ENCODE results near the gene EDDM13. TPM values are rescaled to one million over a fixed set of nuclear protein-coding genes. Genes with fewer than 3 reads are reported as not detected.
"Not testable (repeated sequence)": the region's sequence is repeated elsewhere in the genome, so short reads cannot be mapped to it uniquely, and the experiment has no call there.

EDDM13 gene
- total RNA-seq, 1 experiment from 2014 or later = not detected

DNA sequence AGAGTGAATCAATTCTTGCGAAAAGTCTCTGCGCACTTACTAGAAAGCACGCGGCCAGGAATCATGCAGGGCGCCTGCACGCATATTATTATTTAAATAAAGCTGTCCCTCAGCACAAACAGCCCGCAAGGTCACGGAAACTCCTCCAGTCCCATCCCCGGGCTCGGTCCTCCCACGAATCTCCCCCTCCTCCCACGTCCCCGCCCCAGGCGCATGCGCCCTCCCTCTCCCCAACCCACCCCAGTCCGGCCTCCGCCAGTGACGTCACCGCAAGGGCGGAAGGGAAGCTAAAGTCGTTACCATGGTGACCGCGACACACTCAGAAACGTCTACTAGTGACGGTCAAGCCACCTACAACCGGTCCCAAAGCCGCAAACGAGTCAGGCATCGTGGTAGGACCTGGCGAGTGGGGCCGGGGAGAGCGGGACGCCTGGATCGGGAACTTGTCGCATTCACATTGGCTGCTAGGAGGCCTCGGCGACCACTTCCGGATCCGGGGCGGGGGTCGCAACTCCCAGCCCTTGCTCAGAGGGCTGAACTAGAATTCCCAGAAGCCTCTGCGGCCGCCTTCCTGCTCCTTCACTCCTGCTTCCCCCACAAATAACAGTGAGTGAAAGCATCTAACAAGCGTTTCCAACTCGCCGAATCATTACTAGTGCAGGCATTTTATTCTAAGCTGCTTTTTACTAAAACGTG, 42.0 kb downstream of the EDDM13 start, which contains the start of gene ZSCAN5A:
ZSCAN5A (minus strand) TSS at position 459 of the 696 bp plus-strand sequence. CDS start 89,793 bp downstream, outside the sequence.
- in situ Hi-C loops (cut with HindIII; ENCODE audit: low pct_unique_long_range_greater_than_20kb, low sequenced_read_pairs) = no loop called here
- peak; percentile 93 for DNase-seq (ENCODE audit: low read depth, low spot score)

DNA sequence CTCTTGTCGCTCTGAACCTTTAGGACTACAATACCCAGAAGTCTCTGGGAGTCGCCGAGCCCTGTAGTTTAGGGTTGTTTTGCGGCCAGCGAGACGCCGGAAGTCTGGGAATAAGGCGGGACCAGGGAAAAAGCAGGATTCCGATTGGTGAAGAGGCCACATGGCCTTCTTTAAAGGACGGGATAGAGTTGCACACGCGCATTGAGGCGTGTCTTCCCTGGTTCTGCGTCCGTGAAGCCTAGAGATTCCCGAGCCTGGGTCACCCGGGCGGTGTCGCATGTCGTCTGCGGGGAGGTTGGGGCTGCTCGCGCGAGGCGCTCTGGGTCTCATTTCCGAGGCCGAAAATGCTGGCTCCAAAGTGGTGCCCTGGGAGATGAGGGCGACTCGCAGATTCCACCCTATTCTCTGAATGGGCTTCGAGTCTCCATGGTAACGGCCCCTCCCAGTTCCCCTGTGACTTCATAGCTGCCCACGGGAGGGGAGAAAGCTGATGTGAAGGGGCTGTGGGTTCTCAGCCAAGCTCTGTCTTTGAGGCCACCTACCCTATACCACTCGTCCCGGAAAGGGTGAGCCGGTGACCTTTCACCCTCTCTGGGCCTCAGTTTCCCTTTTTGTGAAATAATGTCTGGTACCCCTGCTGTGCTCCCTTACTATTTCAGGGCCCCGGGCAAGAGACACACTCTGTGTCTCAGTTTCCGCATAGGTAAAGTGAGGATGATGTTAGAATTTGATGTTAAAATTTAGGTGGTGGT, 42.7 kb downstream of the EDDM13 start:
- peak; percentile 97 for DNase-seq (ENCODE audit: low read depth, low spot score)
- in situ Hi-C loops (cut with HindIII; ENCODE audit: low pct_unique_long_range_greater_than_20kb, low sequenced_read_pairs) = no loop called here

DNA sequence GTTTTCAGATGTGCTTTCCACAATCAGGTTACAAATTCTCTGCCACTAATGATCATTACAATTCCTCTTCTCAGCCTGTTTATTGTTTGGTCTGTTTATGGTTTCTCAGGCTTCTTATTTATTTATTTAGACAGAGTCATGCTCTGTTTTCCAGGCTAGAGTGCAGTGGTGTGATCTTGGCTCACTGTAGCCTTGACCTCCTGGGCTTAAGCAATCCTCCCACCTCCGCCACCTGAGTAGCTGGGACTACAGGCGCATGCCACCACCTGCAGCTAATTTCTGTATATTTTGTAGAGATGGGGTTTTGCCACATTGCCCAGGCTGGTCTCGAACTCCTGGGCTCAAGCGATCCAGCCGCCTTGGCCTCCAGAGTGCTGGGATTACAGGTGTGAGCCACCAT, 44.2 kb downstream of the EDDM13 start:
- no peak for DNase-seq (ENCODE audit: low read depth, low spot score)
- in situ Hi-C loops (cut with HindIII; ENCODE audit: low pct_unique_long_range_greater_than_20kb, low sequenced_read_pairs) = no loop called here

DNA sequence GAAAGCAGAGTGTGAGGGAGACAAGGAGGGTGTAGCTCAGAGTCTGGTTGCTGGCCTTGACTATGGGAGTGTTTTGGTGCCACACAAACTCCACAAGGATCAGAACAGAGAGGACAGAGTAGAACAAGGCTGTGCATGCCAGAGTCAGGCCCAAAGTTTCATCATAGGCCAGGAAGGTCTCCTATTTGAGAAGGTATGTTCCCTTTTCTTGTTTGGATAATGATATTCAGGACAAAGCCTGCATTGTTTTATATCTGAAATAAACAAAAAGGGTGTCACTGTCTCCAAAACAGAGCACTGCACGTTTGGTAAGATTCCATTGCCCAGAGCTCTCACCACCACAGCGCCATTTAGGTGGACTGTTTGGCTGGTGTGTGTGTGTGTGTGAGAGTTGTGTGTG, 45.2 kb downstream of the EDDM13 start:
- DNase-seq (ENCODE audit: low read depth, low spot score) = no peak
- in situ Hi-C loops (cut with HindIII; ENCODE audit: low pct_unique_long_range_greater_than_20kb, low sequenced_read_pairs) = no loop called here

DNA sequence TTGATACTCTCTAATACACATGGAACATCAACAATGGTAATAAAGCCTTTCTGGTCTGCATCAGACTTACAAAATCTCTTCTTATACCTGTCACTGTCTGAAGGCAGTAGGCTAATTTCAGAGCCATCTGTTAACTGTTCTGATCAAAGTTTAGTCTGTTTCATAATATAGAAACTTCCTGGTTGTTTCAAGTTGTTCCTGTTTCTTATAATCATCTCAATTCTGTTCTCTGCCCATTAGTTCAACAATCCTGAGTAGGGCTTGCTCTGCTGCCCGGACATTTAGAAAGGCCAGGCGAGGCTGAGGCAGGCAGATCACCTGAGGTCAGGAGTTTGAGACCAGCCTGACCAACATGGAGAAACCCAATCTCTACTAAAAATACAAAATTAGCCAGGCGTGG, 47.4 kb downstream of the EDDM13 start:
- no peak for DNase-seq (ENCODE audit: low read depth, low spot score)
- in situ Hi-C loops (cut with HindIII; ENCODE audit: low pct_unique_long_range_greater_than_20kb, low sequenced_read_pairs) = no loop called here

DNA sequence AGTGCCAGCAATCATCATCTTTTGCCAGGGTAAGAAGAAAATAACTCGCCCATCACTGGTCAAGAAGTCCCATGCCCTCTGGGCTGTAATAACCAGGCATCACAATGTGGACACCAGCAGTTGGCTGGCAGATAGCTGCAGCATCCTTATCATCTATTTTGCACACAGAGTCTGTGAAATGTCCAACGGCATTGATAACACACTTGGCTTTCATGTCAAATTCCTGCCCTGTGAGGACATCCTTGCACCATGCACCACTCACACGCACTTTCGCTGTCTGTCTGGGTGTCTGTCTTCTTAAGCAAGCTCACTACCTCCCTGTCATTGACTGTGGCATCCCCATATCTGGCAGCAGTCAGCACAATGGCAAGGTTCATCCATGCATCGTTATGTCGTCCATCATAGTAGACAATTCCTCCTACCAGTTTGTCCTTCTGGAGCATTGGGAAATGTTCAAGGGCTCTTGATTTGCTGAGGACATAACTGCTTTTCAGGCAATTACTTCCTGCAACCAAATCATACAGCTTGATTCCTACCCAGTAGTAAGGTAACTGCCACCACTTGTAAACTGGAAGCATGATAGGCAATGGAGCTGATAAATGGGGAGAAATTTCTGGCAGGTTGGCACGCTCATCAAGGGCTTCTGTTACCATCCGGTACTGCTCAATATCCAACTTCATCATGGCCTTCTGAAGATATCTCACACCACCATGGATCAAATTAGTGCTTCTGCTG, 48.9 kb downstream of the EDDM13 start:
- in situ Hi-C loops (cut with HindIII; ENCODE audit: low pct_unique_long_range_greater_than_20kb, low sequenced_read_pairs) = no loop called here
- no peak for DNase-seq (ENCODE audit: low read depth, low spot score)

DNA sequence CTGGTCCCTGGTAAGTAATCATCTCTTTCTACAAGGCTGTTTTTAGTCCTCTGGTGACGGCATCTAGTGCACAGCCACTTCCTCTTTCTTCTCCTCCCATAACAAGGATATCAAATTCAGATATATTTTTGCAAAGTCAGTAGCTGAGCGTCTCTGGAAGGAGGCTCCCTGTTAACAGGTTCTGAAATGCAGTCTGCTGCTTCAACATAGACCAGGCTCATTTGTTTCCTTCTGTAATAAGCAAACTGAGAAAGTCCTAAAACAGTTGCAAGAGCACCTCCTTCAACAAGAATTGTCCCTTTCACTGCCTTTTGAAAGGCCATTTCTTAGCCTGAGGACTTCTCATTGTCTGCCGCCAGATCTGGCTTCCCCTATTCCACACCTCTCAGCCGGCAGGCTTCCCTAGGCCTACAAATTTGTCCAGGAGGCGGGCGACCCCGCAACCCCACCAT, 49.5 kb downstream of the EDDM13 start:
- no peak for DNase-seq (ENCODE audit: low read depth, low spot score)
- in situ Hi-C loops (cut with HindIII; ENCODE audit: low pct_unique_long_range_greater_than_20kb, low sequenced_read_pairs) = no loop called here

DNA sequence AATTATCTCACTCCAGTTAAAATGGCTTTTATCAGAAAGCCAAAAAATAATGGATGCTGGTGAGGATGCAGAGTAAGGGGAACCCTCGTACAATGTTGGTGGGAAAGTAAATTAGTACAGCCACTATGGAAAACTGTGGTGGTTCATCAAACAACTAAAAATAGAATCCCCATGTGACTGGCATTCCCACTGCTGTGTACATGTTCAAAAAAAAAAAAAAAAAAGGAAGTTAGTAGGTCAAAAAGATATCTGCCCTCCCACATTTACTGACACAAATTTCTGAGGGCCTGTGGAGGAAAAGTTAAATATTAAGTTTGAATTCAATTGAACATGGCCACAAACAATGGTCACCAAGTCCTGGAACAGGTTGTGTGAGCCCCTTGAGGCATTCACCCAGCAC, 51.9 kb downstream of the EDDM13 start:
- in situ Hi-C loops (cut with HindIII; ENCODE audit: low pct_unique_long_range_greater_than_20kb, low sequenced_read_pairs) = no loop called here
- no peak for DNase-seq (ENCODE audit: low read depth, low spot score)

DNA sequence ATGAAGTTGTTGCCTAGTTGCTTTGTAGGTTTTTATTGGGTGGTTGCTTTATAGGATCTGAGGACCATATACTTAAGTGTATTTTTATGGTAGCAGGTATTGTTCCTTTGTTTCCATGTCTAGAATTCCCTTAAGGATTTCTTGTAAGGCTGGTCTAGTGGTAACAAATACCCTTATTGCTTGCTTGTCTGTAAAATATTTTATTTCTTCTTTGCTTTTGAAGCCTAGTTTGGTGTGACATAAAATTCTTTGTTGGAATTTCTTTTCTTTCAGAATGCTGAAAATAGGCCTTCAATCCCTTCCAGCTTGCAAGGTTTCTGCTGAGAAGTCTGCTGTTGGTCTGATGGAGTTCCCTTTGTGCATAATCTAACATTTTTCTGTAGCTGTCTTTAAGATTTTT, 60.1 kb downstream of the EDDM13 start:
- DNase-seq (ENCODE audit: low read depth, low spot score) = no peak
- in situ Hi-C loops (cut with HindIII; ENCODE audit: low pct_unique_long_range_greater_than_20kb, low sequenced_read_pairs) = no loop called here

DNA sequence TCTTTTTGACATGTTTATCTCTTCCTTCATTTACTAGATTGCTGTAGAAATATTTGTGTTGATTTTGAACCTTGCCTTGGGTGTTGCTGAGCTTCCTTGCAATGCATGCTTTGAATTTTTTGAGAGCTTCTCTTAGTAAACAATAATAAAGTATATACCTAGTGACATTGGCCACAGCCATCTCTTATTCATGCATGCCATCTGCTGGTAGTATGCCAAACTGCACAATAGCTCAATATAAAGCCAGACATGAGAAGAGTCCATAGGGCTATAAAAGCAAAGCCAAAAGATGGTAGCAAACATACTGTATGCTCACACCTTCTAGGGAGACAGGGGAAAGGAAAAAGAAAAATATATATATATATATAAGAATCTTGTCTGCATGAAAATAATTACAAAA, 61.0 kb downstream of the EDDM13 start:
- DNase-seq (ENCODE audit: low read depth, low spot score) = peak; percentile 79
- in situ Hi-C loops (cut with HindIII; ENCODE audit: low pct_unique_long_range_greater_than_20kb, low sequenced_read_pairs) = no loop called here

DNA sequence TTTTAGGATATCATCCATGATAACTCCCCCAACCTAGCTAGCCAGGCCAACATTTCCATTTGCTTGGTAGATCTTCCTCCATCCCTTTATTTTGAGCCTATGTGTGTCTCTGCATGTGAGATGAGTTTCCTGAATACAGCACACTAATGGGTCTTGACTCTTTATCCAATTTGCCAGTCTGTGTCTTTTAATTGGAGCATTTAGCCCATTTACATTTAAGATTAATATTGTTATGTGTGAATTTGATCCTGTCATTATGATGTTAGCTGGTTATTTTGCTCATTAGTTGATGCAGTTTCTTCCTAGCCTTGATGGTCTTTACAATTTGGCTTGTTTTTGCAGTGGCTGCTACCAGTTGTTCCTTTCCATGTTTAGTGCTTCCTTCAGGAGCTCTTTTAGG, 62.8 kb downstream of the EDDM13 start:
- in situ Hi-C loops (cut with HindIII; ENCODE audit: low pct_unique_long_range_greater_than_20kb, low sequenced_read_pairs); DNase-seq (ENCODE audit: low read depth, low spot score): not testable (repeated sequence)

DNA sequence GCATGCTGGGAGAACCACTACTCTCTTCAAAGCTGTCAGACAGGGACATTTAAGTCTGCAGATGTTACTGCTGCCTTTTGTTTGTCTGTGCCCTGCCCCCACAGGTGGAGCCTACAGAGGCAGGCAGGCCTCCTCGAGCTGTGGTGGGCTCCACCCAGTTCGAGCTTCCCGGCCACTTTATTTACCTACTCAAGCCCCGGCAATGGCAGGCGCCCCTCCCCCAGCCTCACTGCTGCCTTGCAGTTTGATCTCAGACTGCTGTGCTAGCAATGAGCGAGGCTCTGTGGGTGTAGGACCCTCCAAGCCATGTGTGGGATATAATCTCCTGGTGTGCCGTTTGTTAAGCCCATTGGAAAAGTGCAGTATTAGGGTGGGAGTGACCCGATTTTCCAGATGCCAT, 64.5 kb downstream of the EDDM13 start:
- in situ Hi-C loops (cut with HindIII; ENCODE audit: low pct_unique_long_range_greater_than_20kb, low sequenced_read_pairs); DNase-seq (ENCODE audit: low read depth, low spot score): not testable (repeated sequence)

DNA sequence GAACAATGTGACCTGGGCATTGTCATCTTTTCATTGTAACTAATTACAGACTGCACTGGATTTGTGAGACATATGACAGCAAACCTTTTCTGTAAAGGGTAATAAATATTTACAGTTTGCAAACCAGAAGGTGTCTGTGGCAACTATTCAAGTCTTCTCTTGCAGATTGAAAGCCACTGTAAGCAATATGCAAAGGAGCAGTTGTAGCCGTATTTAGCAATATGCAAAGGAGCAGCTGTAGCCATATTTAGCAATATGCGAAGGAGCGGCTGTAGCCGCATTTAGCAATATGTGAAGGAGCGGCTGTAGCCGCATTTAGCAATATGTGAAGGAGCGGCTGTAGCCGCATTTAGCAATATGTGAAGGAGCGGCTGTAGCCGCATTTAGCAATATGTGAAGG, 66.5 kb downstream of the EDDM13 start:
- in situ Hi-C loops (cut with HindIII; ENCODE audit: low pct_unique_long_range_greater_than_20kb, low sequenced_read_pairs); DNase-seq (ENCODE audit: low read depth, low spot score): not testable (repeated sequence)

DNA sequence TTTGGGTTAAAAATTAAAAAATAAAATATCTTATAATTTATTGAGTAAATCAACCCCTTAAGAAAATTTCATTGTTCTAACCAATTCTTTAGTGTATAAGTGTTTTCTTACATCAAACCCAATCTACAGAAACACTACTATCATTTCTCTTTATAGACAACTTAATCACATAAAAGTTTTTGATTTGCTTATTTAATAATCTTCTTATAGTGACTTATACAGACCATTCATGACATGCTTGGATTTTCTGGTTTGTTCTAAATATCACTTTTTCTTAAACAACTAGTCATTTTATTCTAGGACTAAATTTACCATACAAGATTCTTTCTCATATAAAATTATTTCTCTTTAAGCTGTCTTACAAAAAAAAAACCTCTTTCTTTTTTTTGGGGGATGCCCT, 69.4 kb downstream of the EDDM13 start:
- DNase-seq (ENCODE audit: low read depth, low spot score) = no peak
- in situ Hi-C loops (cut with HindIII; ENCODE audit: low pct_unique_long_range_greater_than_20kb, low sequenced_read_pairs) = no loop called here

DNA sequence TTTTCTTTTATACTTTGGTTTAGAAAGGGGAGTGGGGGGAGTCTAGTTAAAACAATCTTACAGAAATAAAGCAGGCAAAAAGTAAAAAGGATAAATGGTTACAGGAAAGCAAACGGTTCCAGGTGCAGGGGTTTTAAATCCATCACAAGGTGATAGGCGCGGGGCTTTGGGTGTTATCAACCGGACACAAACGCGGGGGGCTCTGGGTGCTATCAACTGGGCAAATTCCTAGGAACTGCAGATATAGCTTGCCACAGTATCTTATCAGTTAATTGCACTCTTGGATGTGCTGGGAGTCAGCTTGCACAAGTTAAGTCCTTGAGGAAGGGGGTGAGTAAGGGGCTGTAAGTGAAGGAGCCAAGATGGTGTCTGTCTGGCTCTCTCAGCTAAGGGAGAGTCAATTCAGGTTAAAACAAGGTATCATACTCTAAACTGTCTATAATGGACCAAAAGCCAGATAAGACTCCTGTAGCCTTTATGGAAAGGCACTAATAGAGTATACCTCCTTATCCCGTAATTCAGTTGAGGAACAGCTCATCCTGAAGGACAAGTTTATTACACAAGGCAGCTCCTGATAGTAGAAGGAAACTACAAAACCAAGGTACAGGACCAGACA, 74.7 kb downstream of the EDDM13 start:
- in situ Hi-C loops (cut with HindIII; ENCODE audit: low pct_unique_long_range_greater_than_20kb, low sequenced_read_pairs) = no loop called here
- DNase-seq (ENCODE audit: low read depth, low spot score) = no peak

DNA sequence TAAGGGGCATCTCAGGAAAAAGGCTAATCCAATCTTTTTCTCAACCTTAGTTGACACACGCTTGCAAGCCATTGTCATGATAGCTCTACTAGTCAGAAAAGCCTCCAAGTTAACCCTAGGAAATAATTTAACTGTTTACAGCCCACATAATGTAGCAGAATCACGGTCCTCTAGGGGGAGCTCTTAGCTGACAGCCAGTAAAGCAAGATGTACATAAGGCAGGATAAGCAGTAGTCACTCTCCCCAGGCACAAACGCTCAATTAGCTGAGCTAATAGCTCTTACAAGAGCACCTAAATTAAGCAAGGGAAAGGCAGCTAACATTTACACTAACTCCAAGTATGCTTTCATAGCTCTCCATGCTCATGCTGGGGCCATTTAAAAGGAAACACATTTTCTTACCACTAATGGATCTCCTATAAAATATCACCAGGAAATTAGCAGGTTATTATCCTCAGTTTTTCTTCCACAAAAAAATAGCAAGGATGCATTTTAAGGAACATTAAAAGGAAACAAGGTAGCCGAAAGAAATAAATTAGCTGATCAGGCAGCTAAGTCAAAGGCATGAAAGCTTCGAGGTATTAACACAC, 75.8 kb downstream of the EDDM13 start:
- in situ Hi-C loops (cut with HindIII; ENCODE audit: low pct_unique_long_range_greater_than_20kb, low sequenced_read_pairs) = no loop called here
- DNase-seq (ENCODE audit: low read depth, low spot score) = peak; percentile 48

DNA sequence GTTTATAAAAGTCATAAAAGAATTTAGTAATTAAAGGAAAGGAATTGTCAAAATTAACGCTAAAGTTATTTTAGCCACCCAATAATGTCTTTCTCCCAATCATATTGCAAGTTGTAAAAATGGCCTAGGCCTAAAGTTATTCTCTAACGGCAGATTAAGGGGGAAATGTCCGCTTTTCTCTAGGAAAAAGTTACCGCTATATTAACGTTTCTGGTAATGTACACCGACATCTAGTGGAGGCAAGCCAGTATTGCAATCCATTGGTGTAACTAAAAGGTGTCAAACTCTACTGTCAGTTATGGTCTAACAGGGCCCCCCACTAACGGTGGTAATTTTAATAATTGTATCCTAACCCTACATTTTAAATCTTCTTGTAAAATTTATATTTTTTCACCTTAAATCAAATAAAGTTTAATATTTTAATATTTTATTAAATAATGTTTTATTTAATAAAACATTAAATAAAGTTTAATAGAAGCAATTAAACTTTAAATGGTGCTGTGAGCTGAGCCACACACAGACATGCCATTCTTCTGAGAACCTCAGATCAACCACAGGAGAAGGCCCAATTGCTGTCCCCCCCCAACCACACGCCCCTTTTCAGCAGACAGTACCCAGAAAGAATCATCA, 78.0 kb downstream of the EDDM13 start:
- in situ Hi-C loops (cut with HindIII; ENCODE audit: low pct_unique_long_range_greater_than_20kb, low sequenced_read_pairs) = no loop called here
- peak; percentile 69 for DNase-seq (ENCODE audit: low read depth, low spot score)
